Esophagus muscularis mucosa (tissue), 4 donors: ENCODE measurements around the gene ETFRF1. TPM values are rescaled to one million over a fixed set of nuclear protein-coding genes. Genes with fewer than 3 reads are reported as not detected.

Experiments used
- DNase-seq: peaks from one replicate; pipeline ENCODE4 v3.0.0-alpha.2; 2017; ENCODE audit errors: extremely low spot score
- H3K27ac ChIP-seq, 4 donors: fragments of 200-600 bp; sonication (generic); replicated peaks in 1 of 4; 1 replicate in 3 of 4; 2 replicates in 1 of 4; pipeline ENCODE4 v1.5.1; 2016 to 2019; ENCODE audit warnings: mild to moderate bottlenecking in 1 of 4
- H3K27me3 ChIP-seq, 4 donors: fragments of 200-600 bp; sonication (generic); one replicate each; pipeline versions ENCODE4 v1.5.1 to v1.6.0; 2016 to 2019
- H3K36me3 ChIP-seq, 4 donors: fragments of 200-600 bp; sonication (generic); one replicate each; pipeline ENCODE4 v1.5.1; 2016 to 2019
- H3K4me1 ChIP-seq, 4 donors: fragments of 200-600 bp; sonication (generic); one replicate each; pipeline ENCODE4 v1.5.1; 2016 to 2019
- H3K4me3 ChIP-seq, 4 donors: fragments of 200-600 bp; sonication (generic); 1 replicate in 2 of 4; 2 replicates in 2 of 4; pipeline ENCODE4 v1.5.1; 2016 to 2019; ENCODE audit warnings: mild to moderate bottlenecking in 4 of 4, moderate library complexity in 1 of 4
- H3K9me3 ChIP-seq, 4 donors: fragments of 200-600 bp; sonication (generic); 1 replicate in 3 of 4; 2 replicates in 1 of 4; pipeline ENCODE4 v1.5.1; 2016 to 2019
- EP300 ChIP-seq: sonication (generic); formaldehyde crosslinking; IDR thresholded peaks from one replicate; pipeline ENCODE4 v1.6.1; 2017; ENCODE audit warnings: antibody characterized with exemption
- POLR2A ChIP-seq: fragments of 450-650 bp; IDR thresholded peaks from one replicate; pipeline ENCODE4 v1.6.1; 2017; ENCODE audit warnings: antibody characterized with exemption, moderate library complexity, mild to moderate bottlenecking, low read depth
- POLR2AphosphoS5 ChIP-seq, 2 donors: sonication (generic); formaldehyde crosslinking; IDR thresholded peaks; one replicate each; pipeline ENCODE4 v1.6.1; 2017; ENCODE audit warnings: antibody characterized with exemption in 2 of 2
- WGBS: methylation state at CpG from one replicate; pipeline ENCODE4 v1.1.5; 2018; 5-methylcytosine and 5-hydroxymethylcytosine counted together
- intact Hi-C: fragments of 100-400 bp; cut with DNase I; formaldehyde crosslinking; loops from one replicate; pipeline ENCODE4 v1.15.1; 2023
- total RNA-seq, 4 donors: library from RNA; depleted of rRNA; stranded (reverse); fragments of >200 nt; gene quantifications; one replicate each; pipeline versions ENCODE4 v1.1.0 to v1.2.1, GENCODE V29; 2016
- TF ChIP-seq, protein P1 (sequence below), 3 experiments: fragments of 200-600 bp in 2 of 3; fragments of 450-650 bp in 1 of 3; sonication (generic) in 2 of 3; IDR thresholded peaks; one replicate each; pipeline ENCODE4 v1.5.1; 2017 to 2019; ENCODE audit warnings: antibody characterized with exemption in 3 of 3, mild to moderate bottlenecking in 2 of 3, moderate library complexity in 1 of 3

The ETFRF1 gene
- total RNA-seq, 4 donors from 2014 or later = 26.4 to 61.9 (median 40.3) TPM

DNA sequence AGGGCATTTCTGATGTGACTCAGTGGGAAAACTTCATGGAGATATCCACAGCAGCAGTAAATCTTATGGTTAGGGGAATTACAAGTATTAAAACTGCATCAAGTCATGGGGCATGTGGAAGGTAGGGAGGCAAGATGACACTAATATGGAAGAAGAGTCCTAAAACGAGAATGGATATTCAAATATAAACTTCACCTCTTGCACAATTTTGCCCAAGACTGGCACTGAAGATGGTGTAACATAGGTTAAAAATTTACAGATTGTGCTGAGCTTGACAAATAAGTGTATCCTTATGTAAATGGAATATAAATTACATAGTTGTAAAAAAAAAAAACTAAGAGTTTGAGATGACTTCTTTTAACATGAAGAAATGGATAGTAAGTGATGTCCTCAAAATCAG lies 12.8 kb downstream of the ETFRF1 start:
- WGBS = 78% methylated on average over 1 of the region's 1 CpG
- TF ChIP-seq POLR2AphosphoS5 (IDR thresholded peaks at IDR 0.05) (no peak), POLR2A (no peak)
- Histone ChIP-seq H3K27ac (no peak overlapping the region), H3K27me3 (no peaks in the 10 kb centered on the region), H3K36me3 (peaks cover 0 to 62% (median 14%) of the 10 kb centered on the region in 4 donors), H3K9me3 (no peaks in the 10 kb centered on the region), H3K4me3 (no peak overlapping the region), H3K4me1 (peaks cover 0 to 10% (median 8%) of the 10 kb centered on the region in 4 donors)
- intact Hi-C loops = no loop called here
- no peak for DNase-seq

- intact Hi-C loops = no loop called here
- peaks cover 0 to 10% (median 8%) of the 10 kb centered on the region in 4 donors for H3K4me1 ChIP-seq
- no peak overlapping the region for H3K4me3 ChIP-seq
- peak overlapping the region in 1 of 4 donors; percentile 1 for H3K27ac ChIP-seq
- peaks cover 0 to 58% (median 14%) of the 10 kb centered on the region in 4 donors for H3K36me3 ChIP-seq
- TF ChIP-seq, protein P1, sequence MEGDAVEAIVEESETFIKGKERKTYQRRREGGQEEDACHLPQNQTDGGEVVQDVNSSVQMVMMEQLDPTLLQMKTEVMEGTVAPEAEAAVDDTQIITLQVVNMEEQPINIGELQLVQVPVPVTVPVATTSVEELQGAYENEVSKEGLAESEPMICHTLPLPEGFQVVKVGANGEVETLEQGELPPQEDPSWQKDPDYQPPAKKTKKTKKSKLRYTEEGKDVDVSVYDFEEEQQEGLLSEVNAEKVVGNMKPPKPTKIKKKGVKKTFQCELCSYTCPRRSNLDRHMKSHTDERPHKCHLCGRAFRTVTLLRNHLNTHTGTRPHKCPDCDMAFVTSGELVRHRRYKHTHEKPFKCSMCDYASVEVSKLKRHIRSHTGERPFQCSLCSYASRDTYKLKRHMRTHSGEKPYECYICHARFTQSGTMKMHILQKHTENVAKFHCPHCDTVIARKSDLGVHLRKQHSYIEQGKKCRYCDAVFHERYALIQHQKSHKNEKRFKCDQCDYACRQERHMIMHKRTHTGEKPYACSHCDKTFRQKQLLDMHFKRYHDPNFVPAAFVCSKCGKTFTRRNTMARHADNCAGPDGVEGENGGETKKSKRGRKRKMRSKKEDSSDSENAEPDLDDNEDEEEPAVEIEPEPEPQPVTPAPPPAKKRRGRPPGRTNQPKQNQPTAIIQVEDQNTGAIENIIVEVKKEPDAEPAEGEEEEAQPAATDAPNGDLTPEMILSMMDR (IDR thresholded peaks at IDR 0.05) = no peak
- TF ChIP-seq POLR2A (no peak), EP300 (no peak), POLR2AphosphoS5 (IDR thresholded peaks at IDR 0.05) (no peak)
- H3K9me3 ChIP-seq = no peaks in the 10 kb centered on the region
- no peak for DNase-seq
- H3K27me3 ChIP-seq = no peaks in the 10 kb centered on the region
- 87% methylated on average over 1 of the region's 1 CpG for WGBS
Measured at GRCh38 chr12:25208554-25208953, 13.5 kb downstream of the ETFRF1 start.

DNA sequence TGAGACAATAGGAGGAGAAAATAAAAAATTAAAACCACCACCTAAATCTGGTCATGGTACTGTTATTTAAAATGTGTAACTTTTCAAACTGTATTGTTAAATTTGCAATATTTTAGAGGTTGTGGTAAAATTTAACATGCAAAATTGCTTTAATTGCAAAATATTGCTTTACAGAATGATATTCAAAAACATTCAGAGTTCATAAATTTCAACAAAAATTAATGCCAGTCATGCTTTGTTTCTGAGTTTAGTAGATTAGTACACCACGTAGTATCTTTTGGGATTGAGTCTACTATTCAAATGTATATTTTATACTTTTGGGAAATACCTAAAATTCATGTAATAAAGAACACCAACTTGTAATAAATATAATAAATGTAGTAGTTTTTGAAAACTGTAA lies 18.3 kb downstream of the ETFRF1 start:
- 94% methylated on average over 1 of the region's 1 CpG for WGBS
- intact Hi-C loops = no loop called here
- H3K27ac ChIP-seq = no peak overlapping the region
- peaks cover 0 to 29% (median 5%) of the 10 kb centered on the region in 4 donors for H3K36me3 ChIP-seq
- no peaks in the 10 kb centered on the region for H3K27me3 ChIP-seq
- no peak overlapping the region for H3K4me3 ChIP-seq
- H3K4me1 ChIP-seq = peaks cover 4 to 14% (median 13%) of the 10 kb centered on the region in 4 donors
- no peaks in the 10 kb centered on the region for H3K9me3 ChIP-seq
- TF ChIP-seq, protein P1 (IDR thresholded peaks at IDR 0.05) = no peak
- TF ChIP-seq POLR2AphosphoS5 (IDR thresholded peaks at IDR 0.05) = no peak
- TF ChIP-seq POLR2A = no peak
- TF ChIP-seq EP300 = no peak
- DNase-seq = no peak

- Histone ChIP-seq H3K36me3 (peaks cover 0 to 14% (median 0%) of the 10 kb centered on the region in 4 donors), H3K27ac (peak overlapping the region; percentile 40 to 73 (median 56)), H3K4me1 (peaks cover 0 to 26% (median 22%) of the 10 kb centered on the region in 4 donors), H3K9me3 (no peaks in the 10 kb centered on the region), H3K27me3 (no peaks in the 10 kb centered on the region), H3K4me3 (no peak overlapping the region)
- TF ChIP-seq, protein P1 (IDR thresholded peaks at IDR 0.05) = no peak
- TF ChIP-seq POLR2AphosphoS5 (IDR thresholded peaks at IDR 0.05) (peak in 1 of 2 donors; percentile 21), EP300 (peak; percentile 24), POLR2A (no peak)
- 17% methylated on average over 1 of the region's 1 CpG for WGBS
- intact Hi-C loops = loop anchor here (5.0 kb wide), 1 partner anchor 39 kb away; the partner anchor contains the start of genes DNAI7 and ETFRF1
- DNase-seq = no peak
Measured at GRCh38 chr12:25236190-25236589, 41.2 kb downstream of the ETFRF1 start.

- TF ChIP-seq POLR2AphosphoS5 (IDR thresholded peaks at IDR 0.05) (no peak), POLR2A (no peak), EP300 (no peak)
- TF ChIP-seq, protein P1 (IDR thresholded peaks at IDR 0.05) = no peak
- DNase-seq = no peak
- no peaks in the 10 kb centered on the region for H3K27me3 ChIP-seq
- intact Hi-C loops = loop anchor here (5.0 kb wide), 1 partner anchor 39 kb away; the partner anchor contains the start of genes DNAI7 and ETFRF1
- peaks cover 0 to 14% (median 0%) of the 10 kb centered on the region in 4 donors for H3K36me3 ChIP-seq
- no peak overlapping the region for H3K4me3 ChIP-seq
- WGBS = 66% methylated on average over 4 of the region's 4 CpGs
- peaks cover 0 to 29% (median 26%) of the 10 kb centered on the region in 4 donors for H3K4me1 ChIP-seq
- H3K9me3 ChIP-seq = no peaks in the 10 kb centered on the region
- peak overlapping the region; percentile 40 to 73 (median 56) for H3K27ac ChIP-seq
Measured at GRCh38 chr12:25236626-25237025, 41.6 kb downstream of the ETFRF1 start.
